Progenitor cell of endocrine pancreas (in vitro differentiated cells): ENCODE data around the gene CELA2B. TPM values are rescaled to one million over a fixed set of nuclear protein-coding genes. Genes with fewer than 3 reads are reported as not detected.

Experiments
- DNase-seq: peaks from one replicate; pipeline ENCODE4 v3.0.0; 2021; ENCODE audit warnings: low spot score; ENCODE audit not compliant: unreplicated experiment
- H3K27ac Mint-ChIP-seq: 2 replicates; pipeline ENCODE4 v1.8.0; 2021; ENCODE audit warnings: mild to moderate bottlenecking, moderate library complexity, mixed read lengths
- H3K27me3 Mint-ChIP-seq: 2 replicates; pipeline ENCODE4 v1.8.0; 2021; ENCODE audit warnings: mixed read lengths
- H3K36me3 Mint-ChIP-seq: 2 replicates; pipeline ENCODE4 v1.8.0; 2022; ENCODE audit warnings: mixed read lengths; ENCODE audit not compliant: insufficient read depth
- H3K4me1 Mint-ChIP-seq: 2 replicates; pipeline ENCODE4 v1.8.0; 2021; ENCODE audit warnings: low read depth, mixed read lengths
- H3K4me3 Mint-ChIP-seq: 2 replicates; pipeline ENCODE4 v1.8.0; 2021; ENCODE audit warnings: low read depth, mild to moderate bottlenecking, moderate library complexity, mixed read lengths
- H3K9me3 Mint-ChIP-seq: 2 replicates; pipeline ENCODE4 v1.8.0; 2021; ENCODE audit warnings: low read depth, mixed read lengths
- CTCF ChIP-seq: fragments of 200-600 bp; sonication (generic); IDR thresholded peaks from one replicate; pipeline ENCODE4 v1.5.0; 2021; ENCODE audit warnings: antibody characterized with exemption, mild to moderate bottlenecking; ENCODE audit not compliant: unreplicated experiment
- total RNA-seq: library from RNA; stranded (reverse); gene quantifications from 2 replicates; pipeline ENCODE4 v1.2.1, GENCODE V29; 2021

The CELA2B gene
- total RNA-seq, 1 donor from 2014 or later = not detected

DNA sequence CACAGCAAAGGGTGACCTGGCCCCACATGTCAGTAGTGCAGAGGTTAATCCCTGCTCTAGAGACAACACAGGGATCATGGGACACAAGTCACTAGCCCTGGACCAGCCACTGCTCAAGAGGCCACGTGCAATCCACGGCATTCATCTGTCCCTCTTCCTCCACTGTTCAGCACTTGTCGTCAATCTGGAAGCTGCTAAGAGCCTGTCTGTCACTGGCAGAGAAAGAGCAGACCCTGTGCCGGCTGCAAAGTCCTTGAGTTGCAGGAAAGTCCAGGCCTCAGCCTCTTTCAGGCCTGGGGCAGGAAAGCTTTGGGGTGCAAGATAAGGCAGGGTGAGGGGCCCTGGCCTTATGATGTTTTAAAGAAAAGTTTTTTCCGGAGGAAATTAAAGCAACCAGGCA lies 16.7 kb downstream of the CELA2B start:
- no peaks in the 10 kb centered on the region for H3K27me3 Mint-ChIP-seq
- no peak for DNase-seq
- H3K4me1 Mint-ChIP-seq = no peaks in the 10 kb centered on the region
- no peak overlapping the region for H3K27ac Mint-ChIP-seq
- peaks cover 20% of the 10 kb centered on the region for H3K36me3 Mint-ChIP-seq
- H3K9me3 Mint-ChIP-seq = peaks cover under 1% of the 10 kb centered on the region
- no peak for TF ChIP-seq CTCF
- no peak overlapping the region for H3K4me3 Mint-ChIP-seq

DNA sequence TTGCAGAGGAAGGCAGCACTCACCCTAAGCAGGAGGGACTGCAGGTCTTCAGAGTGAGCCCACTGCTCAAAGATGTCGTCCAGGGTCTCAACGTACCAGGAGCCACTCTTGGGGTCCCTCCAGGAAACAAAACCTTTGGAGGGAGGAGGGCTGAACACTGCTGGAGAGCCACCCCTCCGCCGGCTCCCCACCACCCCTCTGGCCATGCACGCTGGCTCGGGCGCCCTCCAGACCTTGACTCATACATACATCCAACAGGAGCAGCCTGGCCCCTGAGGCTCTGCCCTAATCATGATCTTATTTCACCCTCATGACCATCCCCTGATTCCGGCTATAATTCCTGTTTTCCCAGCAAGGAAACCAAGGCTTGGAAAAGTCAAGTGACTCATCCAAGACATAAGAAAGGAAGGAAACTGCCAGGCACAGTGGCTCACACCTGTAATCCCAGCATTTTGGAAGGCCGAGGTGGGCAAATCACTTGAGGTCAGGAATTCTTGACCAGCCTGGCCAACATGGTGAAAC lies 18.0 kb downstream of the CELA2B start:
- H3K4me1 Mint-ChIP-seq = no peaks in the 10 kb centered on the region

DNA sequence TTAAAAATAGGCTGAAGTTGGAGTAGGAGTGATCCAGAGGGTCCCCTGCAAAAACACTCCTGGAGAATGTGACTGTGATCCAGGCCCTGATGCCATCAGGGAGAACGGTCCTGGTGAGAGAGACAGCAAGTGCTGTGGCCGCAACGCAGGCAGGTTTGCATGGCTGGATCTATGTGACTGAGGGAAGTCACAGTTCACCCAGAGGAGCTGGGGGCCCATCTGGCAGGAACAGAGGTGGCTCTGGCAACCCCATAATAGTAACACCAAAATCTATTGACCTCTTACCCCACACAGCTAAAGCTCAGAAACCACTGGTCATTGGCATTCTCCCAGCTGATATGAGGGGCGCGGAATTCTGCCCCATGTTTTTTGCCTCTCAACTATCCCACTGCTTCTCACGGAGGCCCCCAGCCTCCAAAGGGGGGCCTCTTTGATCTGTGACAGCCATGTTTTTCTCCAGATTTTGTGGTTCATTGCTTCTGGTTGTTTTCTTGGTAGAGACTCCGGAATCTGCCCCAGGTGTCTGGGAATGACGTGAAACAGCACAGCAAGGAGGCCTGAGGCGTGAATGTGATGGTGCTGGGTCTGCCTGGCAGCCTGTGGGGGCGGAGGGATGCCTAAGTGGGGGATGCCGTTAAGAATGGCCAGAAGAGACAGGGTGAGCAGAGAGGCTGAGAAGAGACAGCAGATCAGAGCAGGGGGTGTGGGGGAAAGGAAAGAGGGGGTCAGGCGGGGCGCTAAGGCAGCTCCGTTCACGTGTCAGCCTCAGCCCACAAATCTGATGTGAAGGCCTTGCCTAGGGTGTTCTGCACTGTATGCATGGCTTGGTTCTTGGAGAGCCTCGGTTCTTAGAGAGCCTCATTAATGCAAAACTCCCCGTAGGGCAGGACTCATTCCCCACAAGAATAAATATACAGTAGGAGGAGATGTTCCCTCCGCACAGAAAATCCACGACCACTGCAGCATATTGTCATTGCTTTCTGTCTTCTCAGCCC lies 24.6 kb downstream of the CELA2B start:
- TF ChIP-seq CTCF = no peak
- Mint-ChIP-seq H3K27ac (no peak overlapping the region), H3K4me3 (no peak overlapping the region), H3K4me1 (no peaks in the 10 kb centered on the region), H3K27me3 (no peaks in the 10 kb centered on the region), H3K36me3 (peaks cover 16% of the 10 kb centered on the region), H3K9me3 (peaks cover 3% of the 10 kb centered on the region)
- no peak for DNase-seq

More for the DNA sequence above, 18.0 kb downstream of the CELA2B start:
- no peak for DNase-seq
- Mint-ChIP-seq H3K9me3 (peaks cover 3% of the 10 kb centered on the region), H3K27me3 (no peaks in the 10 kb centered on the region), H3K27ac (no peak overlapping the region), H3K4me3 (no peak overlapping the region), H3K36me3 (peaks cover 25% of the 10 kb centered on the region)
- no peak for TF ChIP-seq CTCF

GRCh38 chr1:15501208-15502032 lies 25.5 kb downstream of the CELA2B start:
- Mint-ChIP-seq H3K27ac (no peak overlapping the region), H3K27me3 (no peaks in the 10 kb centered on the region), H3K4me1 (no peaks in the 10 kb centered on the region), H3K9me3 (peaks cover 3% of the 10 kb centered on the region), H3K4me3 (no peak overlapping the region), H3K36me3 (peaks cover 12% of the 10 kb centered on the region)
- TF ChIP-seq CTCF = peak; percentile 92
- DNase-seq = peak; percentile 54

DNA sequence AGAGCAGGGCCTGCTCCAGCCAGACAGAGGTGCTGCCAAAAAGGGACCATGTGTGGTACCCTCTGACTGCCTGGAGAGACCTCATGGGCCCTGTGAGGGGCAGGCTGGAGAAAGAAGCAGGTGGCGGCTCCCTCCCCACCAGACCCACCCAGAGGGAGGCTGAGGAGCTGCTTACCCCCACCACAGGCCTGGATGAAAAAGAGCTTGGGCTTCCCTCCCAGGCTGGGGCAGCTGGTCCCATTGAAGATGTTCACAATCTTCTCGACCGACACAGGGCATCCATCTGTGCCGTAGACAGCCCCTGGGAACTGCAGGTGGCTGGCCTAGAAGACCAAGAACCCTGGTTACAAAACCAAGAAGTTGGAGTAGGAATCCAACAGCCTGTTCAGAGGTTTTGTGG lies 28.5 kb downstream of the CELA2B start:
- H3K4me1 Mint-ChIP-seq = peaks cover 6% of the 10 kb centered on the region
- H3K27ac Mint-ChIP-seq = no peak overlapping the region

More for the DNA sequence above, 28.5 kb downstream of the CELA2B start:
- no peak overlapping the region for H3K4me3 Mint-ChIP-seq
- no peaks in the 10 kb centered on the region for H3K27me3 Mint-ChIP-seq
- DNase-seq = no peak
- TF ChIP-seq CTCF = no peak
- peaks cover 10% of the 10 kb centered on the region for H3K36me3 Mint-ChIP-seq
- no peaks in the 10 kb centered on the region for H3K9me3 Mint-ChIP-seq
